Liver (tissue), 9 donors: Measurements from ENCODE around the gene MRPL50. TPM values are rescaled to one million over a fixed set of nuclear protein-coding genes. Genes with fewer than 3 reads are reported as not detected.

Source experiments
- DNase-seq: peaks from one replicate; pipeline ENCODE4 v3.0.0-alpha.2; 2017; ENCODE audit warnings: low spot score
- H3K27ac ChIP-seq, 2 donors: one replicate each; pipeline ENCODE4 v1.7.0; 2013; ENCODE audit warnings: inconsistent platforms in 2 of 2, low read length in 2 of 2, control low read depth in 1 of 2, low read depth in 1 of 2, mild to moderate bottlenecking in 1 of 2
- H3K27me3 ChIP-seq, 4 donors: one replicate each; pipeline versions ENCODE4 v1.6.1 to v1.7.0; 2013; ENCODE audit warnings: low read length in 3 of 4, inconsistent platforms in 1 of 4, mild to moderate bottlenecking in 1 of 4, moderate library complexity in 1 of 4; ENCODE audit not compliant: control insufficient read depth in 4 of 4, insufficient read depth in 4 of 4
- H3K36me3 ChIP-seq, 4 donors: one replicate each; pipeline versions ENCODE4 v1.6.1 to v1.7.0; 2013; ENCODE audit warnings: low read length in 3 of 4, mild to moderate bottlenecking in 3 of 4, low read depth in 1 of 4, moderate library complexity in 1 of 4; ENCODE audit not compliant: control insufficient read depth in 4 of 4, insufficient read depth in 3 of 4
- H3K4me1 ChIP-seq, 4 donors: one replicate each; pipeline versions ENCODE4 v1.6.1 to v1.7.0; 2013; ENCODE audit warnings: low read length in 3 of 4, mild to moderate bottlenecking in 3 of 4, moderate library complexity in 1 of 4; ENCODE audit not compliant: control insufficient read depth in 4 of 4, insufficient read depth in 4 of 4
- H3K4me3 ChIP-seq, 3 donors: one replicate each; pipeline versions ENCODE4 v1.6.1 to v1.7.0; 2013; ENCODE audit warnings: low read length in 3 of 3, control low read depth in 1 of 3, low read depth in 1 of 3, mild to moderate bottlenecking in 1 of 3
- H3K9ac ChIP-seq, 2 donors: one replicate each; pipeline ENCODE4 v1.7.0; 2013; ENCODE audit warnings: low read length in 2 of 2, mild to moderate bottlenecking in 2 of 2, moderate library complexity in 2 of 2, control low read depth in 1 of 2, low read depth in 1 of 2
- H3K9me3 ChIP-seq, 4 donors: one replicate each; pipeline versions ENCODE4 v1.6.1 to v1.7.0; 2013; ENCODE audit warnings: low read length in 3 of 4; ENCODE audit not compliant: control insufficient read depth in 4 of 4
- CTCF ChIP-seq: fragments of 150-350 bp; IDR thresholded peaks from 2 replicates; pipeline ENCODE4 v1.5.1; 2017; ENCODE audit warnings: improper control_type of control experiment, low read depth, low read length; ENCODE audit not compliant: missing input control
- EGR1 ChIP-seq, 2 donors: IDR thresholded peaks; 2 replicates each; pipeline ENCODE4 v1.6.1; 2016 to 2018; ENCODE audit warnings: antibody characterized with exemption in 2 of 2, low read depth in 2 of 2
- FOXA1 ChIP-seq: IDR thresholded peaks from 2 replicates; pipeline ENCODE4 v1.6.1; 2016; ENCODE audit warnings: antibody characterized with exemption
- FOXA2 ChIP-seq: IDR thresholded peaks from 2 replicates; pipeline ENCODE4 v1.6.1; 2016; ENCODE audit warnings: antibody characterized with exemption
- GABPA ChIP-seq, 2 donors: IDR thresholded peaks in 1 of 2; conservative IDR thresholded peaks in 1 of 2; 2 replicates each; pipeline ENCODE4 v1.6.1; 2016; ENCODE audit warnings: antibody characterized with exemption in 2 of 2, mild to moderate bottlenecking in 1 of 2, moderate library complexity in 1 of 2
- HNF4A ChIP-seq, 2 donors: conservative IDR thresholded peaks; 2 replicates each; pipeline ENCODE4 v1.6.1; 2016; ENCODE audit warnings: antibody characterized with exemption in 2 of 2, mild to moderate bottlenecking in 2 of 2
- HNF4G ChIP-seq: IDR thresholded peaks from 2 replicates; pipeline ENCODE4 v1.6.1; 2016; ENCODE audit warnings: antibody characterized with exemption
- JUND ChIP-seq, 2 donors: IDR thresholded peaks; 2 replicates each; pipeline ENCODE4 v1.6.1; 2016; ENCODE audit warnings: antibody characterized with exemption in 2 of 2
- NR2F2 ChIP-seq: IDR thresholded peaks from 2 replicates; pipeline ENCODE4 v1.6.1; 2016; ENCODE audit warnings: antibody characterized with exemption
- RAD21 ChIP-seq, 2 donors: IDR thresholded peaks; 2 replicates each; pipeline ENCODE4 v1.6.1; 2016; ENCODE audit warnings: antibody characterized with exemption in 2 of 2, mild to moderate bottlenecking in 2 of 2
- RXRA ChIP-seq, 2 donors: IDR thresholded peaks; 2 replicates each; pipeline ENCODE4 v1.6.1; 2017 to 2018; ENCODE audit warnings: antibody characterized with exemption in 2 of 2, mild to moderate bottlenecking in 1 of 2
- SP1 ChIP-seq: IDR thresholded peaks from 2 replicates; pipeline ENCODE4 v1.6.1; 2018; ENCODE audit warnings: antibody characterized with exemption, mild to moderate bottlenecking
- TAF1 ChIP-seq: conservative IDR thresholded peaks from 2 replicates; pipeline ENCODE4 v1.6.1; 2016; ENCODE audit warnings: antibody characterized with exemption, mild to moderate bottlenecking
- YY1 ChIP-seq: IDR thresholded peaks from 2 replicates; pipeline ENCODE4 v1.6.1; 2016; ENCODE audit warnings: antibody characterized with exemption, mild to moderate bottlenecking
- ZBTB33 ChIP-seq: IDR thresholded peaks from 2 replicates; pipeline ENCODE4 v1.6.1; 2016; ENCODE audit warnings: antibody characterized with exemption
- polyA plus RNA-seq, 2 donors: library from polyadenylated mRNA; stranded (reverse) in 1 of 2; unstranded in 1 of 2; fragments of 200-250 nt in 1 of 2; fragments of >200 nt in 1 of 2; fragmentation: Nextera tagmentation in 1 of 2; extraction: Ambion mirVana in 1 of 2; gene quantifications; one replicate each; pipeline versions ENCODE4 v1.2.1 to v1.2.3, GENCODE V29; 2013 to 2015
- total RNA-seq, 2 donors: library from RNA; depleted of rRNA; stranded (reverse); fragments of >200 nt; gene quantifications; one replicate each; pipeline ENCODE4 v1.2.3, GENCODE V29; 2014
- TF ChIP-seq, protein P1 (sequence below): IDR thresholded peaks from 2 replicates; pipeline ENCODE4 v1.6.1; 2016; ENCODE audit warnings: antibody characterized with exemption
- TF ChIP-seq, protein P2 (sequence below): IDR thresholded peaks from 2 replicates; pipeline ENCODE4 v1.6.1; 2016; ENCODE audit warnings: antibody characterized with exemption
- TF ChIP-seq, protein P3 (sequence below): IDR thresholded peaks from 2 replicates; pipeline ENCODE4 v1.6.1; 2016; ENCODE audit warnings: antibody characterized with exemption, mild to moderate bottlenecking
- donor health status: healthy.
- donor health status: healthy.
- donor health status: healthy.
- donor health status: healthy.
- donor health status: healthy.

MRPL50 gene
- total and polyA plus RNA-seq, 4 donors: 5.7 to 12.3 (median 10.5) TPM

DNA sequence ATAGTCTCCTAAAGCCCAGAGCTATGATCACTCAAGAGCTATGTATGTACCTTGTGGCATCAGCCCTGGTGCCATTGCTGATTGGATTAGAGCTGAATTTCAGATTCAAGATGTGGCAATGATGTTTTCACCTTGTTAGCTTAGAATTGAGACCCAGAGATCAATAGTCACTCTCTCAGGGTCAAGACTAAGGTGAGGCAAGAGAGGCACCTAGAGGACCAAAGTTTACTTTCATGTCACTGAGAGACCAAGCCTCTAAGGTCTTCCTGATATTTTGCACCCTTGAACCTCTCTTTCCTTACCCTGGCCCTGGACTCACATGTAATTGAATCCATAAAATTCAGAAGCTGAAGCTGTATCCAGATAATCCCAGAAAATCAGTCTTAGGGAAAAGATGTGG lies 56.5 kb downstream of the MRPL50 start:
- TF ChIP-seq SP1: no peak
- peak in 1 of 2 donors; percentile 21 for TF ChIP-seq RXRA (IDR thresholded peaks at IDR 0.05)
- peak; percentile 29 to 73 for TF ChIP-seq HNF4A (conservative IDR thresholded peaks at IDR 0.05)
- TF ChIP-seq JUND (IDR thresholded peaks at IDR 0.05): no peak
- TF ChIP-seq YY1: no peak
- no peak for TF ChIP-seq TAF1
- TF ChIP-seq HNF4G: peak; percentile 16
- no peak for TF ChIP-seq NR2F2
- TF ChIP-seq EGR1 (IDR thresholded peaks at IDR 0.05; ENCODE audit: low read depth in 2 of 2): no peak
- TF ChIP-seq FOXA2: no peak
- TF ChIP-seq CTCF: no peak
- TF ChIP-seq RAD21 (IDR thresholded peaks at IDR 0.05): peak in 1 of 2 donors; percentile 15
- TF ChIP-seq, protein P1, sequence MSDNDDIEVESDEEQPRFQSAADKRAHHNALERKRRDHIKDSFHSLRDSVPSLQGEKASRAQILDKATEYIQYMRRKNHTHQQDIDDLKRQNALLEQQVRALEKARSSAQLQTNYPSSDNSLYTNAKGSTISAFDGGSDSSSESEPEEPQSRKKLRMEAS: no peak
- TF ChIP-seq FOXA1: no peak
- TF ChIP-seq, protein P2, sequence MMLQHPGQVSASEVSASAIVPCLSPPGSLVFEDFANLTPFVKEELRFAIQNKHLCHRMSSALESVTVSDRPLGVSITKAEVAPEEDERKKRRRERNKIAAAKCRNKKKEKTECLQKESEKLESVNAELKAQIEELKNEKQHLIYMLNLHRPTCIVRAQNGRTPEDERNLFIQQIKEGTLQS: no peak
- TF ChIP-seq GABPA (IDR thresholded peaks at IDR 0.05 in 1 of 2, conservative IDR thresholded peaks at IDR 0.05 in 1 of 2): no peak
- TF ChIP-seq ZBTB33: no peak
- TF ChIP-seq, protein P3, sequence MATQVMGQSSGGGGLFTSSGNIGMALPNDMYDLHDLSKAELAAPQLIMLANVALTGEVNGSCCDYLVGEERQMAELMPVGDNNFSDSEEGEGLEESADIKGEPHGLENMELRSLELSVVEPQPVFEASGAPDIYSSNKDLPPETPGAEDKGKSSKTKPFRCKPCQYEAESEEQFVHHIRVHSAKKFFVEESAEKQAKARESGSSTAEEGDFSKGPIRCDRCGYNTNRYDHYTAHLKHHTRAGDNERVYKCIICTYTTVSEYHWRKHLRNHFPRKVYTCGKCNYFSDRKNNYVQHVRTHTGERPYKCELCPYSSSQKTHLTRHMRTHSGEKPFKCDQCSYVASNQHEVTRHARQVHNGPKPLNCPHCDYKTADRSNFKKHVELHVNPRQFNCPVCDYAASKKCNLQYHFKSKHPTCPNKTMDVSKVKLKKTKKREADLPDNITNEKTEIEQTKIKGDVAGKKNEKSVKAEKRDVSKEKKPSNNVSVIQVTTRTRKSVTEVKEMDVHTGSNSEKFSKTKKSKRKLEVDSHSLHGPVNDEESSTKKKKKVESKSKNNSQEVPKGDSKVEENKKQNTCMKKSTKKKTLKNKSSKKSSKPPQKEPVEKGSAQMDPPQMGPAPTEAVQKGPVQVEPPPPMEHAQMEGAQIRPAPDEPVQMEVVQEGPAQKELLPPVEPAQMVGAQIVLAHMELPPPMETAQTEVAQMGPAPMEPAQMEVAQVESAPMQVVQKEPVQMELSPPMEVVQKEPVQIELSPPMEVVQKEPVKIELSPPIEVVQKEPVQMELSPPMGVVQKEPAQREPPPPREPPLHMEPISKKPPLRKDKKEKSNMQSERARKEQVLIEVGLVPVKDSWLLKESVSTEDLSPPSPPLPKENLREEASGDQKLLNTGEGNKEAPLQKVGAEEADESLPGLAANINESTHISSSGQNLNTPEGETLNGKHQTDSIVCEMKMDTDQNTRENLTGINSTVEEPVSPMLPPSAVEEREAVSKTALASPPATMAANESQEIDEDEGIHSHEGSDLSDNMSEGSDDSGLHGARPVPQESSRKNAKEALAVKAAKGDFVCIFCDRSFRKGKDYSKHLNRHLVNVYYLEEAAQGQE: no peak

More for the DNA sequence above, 56.5 kb downstream of the MRPL50 start:
- Histone ChIP-seq H3K27ac (no peak overlapping the region), H3K4me3 (no peak overlapping the region), H3K9ac (no peak overlapping the region), H3K4me1 (peaks cover 2 to 15% (median 3%) of the 10 kb centered on the region in 4 donors), H3K36me3 (no peaks in the 10 kb centered on the region), H3K9me3 (no peaks in the 10 kb centered on the region), H3K27me3 (no peaks in the 10 kb centered on the region)
- DNase-seq: no peak

Other genes with a start within 250 kb of the MRPL50 start
- 100 to 1,000 TPM in 1 of 2 donors, 10 to 100 TPM in 1; 31.9 to 167 TPM for gene BAAT, start 13.6 kb downstream of the MRPL50 start, total RNA-seq
- gene BAAT, start 13.6 kb downstream of the MRPL50 start, polyA plus RNA-seq: 100 to 1,000 TPM; 136 to 275 TPM
- gene ZNF189, start 233 bp upstream of the MRPL50 start, total RNA-seq: 10 to 100 TPM; 11.4 to 16.1 TPM
- 1 to 10 TPM; 4.4 to 5.1 TPM for gene ZNF189, start 233 bp upstream of the MRPL50 start, polyA plus RNA-seq
- gene ALDOB, start 37.2 kb upstream of the MRPL50 start, total RNA-seq: 1,000 to 10,000 TPM in 1 of 2 donors, 100 to 1,000 TPM in 1; 527 to 1,744 TPM
- gene ALDOB, start 37.2 kb upstream of the MRPL50 start, polyA plus RNA-seq: 1,000 to 10,000 TPM; 1,872 to 2,132 TPM
- gene RNF20, start 135.2 kb upstream of the MRPL50 start, total RNA-seq: 10 to 100 TPM; 12.7 to 13.9 TPM
- gene RNF20, start 135.2 kb upstream of the MRPL50 start, polyA plus RNA-seq: 1 to 10 TPM; 8.3 to 9.1 TPM
- gene PPP3R2, start 196.4 kb upstream of the MRPL50 start, total RNA-seq: under 1 TPM in 1 of 2 donors, not detected in 1; 0.08 TPM
- not detected for gene PPP3R2, start 196.4 kb upstream of the MRPL50 start, polyA plus RNA-seq